ENCODE measurements around the gene TNIP1. TPM values are rescaled to one million over a fixed set of nuclear protein-coding genes. Genes with fewer than 3 reads are reported as not detected.

Gene TNIP1
- total RNA-seq, 2 experiments from 2014 or later = 127 TPM

DNA sequence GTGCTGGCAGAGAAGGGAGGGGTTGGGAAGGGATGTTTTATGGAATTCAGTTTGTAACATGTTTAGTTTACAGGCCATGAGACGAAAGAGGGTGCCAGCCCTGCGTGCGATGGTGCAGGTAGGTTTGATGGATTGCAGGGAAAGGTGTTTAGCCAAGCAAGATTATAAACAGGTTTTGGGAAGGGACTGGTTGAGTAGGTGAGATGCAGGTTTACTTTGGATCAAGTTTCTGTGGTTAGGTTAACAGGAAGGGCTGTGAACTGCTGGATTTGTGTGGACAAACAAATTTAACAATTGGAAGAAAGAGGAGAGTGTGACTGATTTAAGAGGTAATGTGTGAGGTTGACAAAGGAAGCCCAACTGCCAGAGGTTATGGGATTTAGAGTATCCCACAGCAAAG, 93.1 kb downstream of the TNIP1 start:
- no peaks in the 10 kb centered on the region for H3K36me3 Mint-ChIP-seq (ENCODE audit: low read depth)
- DNase-seq = no peak
- ChIA-PET POLR2A (no interaction called here), CTCF (no interaction called here)
- no peaks in the 10 kb centered on the region for H3K4me1 Mint-ChIP-seq
- peaks cover 2% of the 10 kb centered on the region for H3K9me3 Mint-ChIP-seq
- no peak overlapping the region for H3K27ac Mint-ChIP-seq
- no peaks in the 10 kb centered on the region for H3K27me3 Mint-ChIP-seq
- no peak overlapping the region for H3K4me3 Mint-ChIP-seq

Other genes starting within 250 kb of the TNIP1 start
- gene IRGM, start 234.5 kb downstream of the TNIP1 start, total RNA-seq = 1 to 10 TPM; 1.7 to 2.2 TPM
- 1 to 10 TPM; 1.9 to 2.2 TPM for gene ZNF300, start 176.1 kb downstream of the TNIP1 start, total RNA-seq
- not detected for gene GPX3, start 60.4 kb downstream of the TNIP1 start, total RNA-seq
- 100 to 1,000 TPM; 494 to 508 TPM for gene ANXA6, start 76.7 kb upstream of the TNIP1 start, total RNA-seq
- 10 to 100 TPM; 79.4 to 84.1 TPM for gene CCDC69, start 143.1 kb upstream of the TNIP1 start, total RNA-seq
- 10 to 100 TPM; 15.9 to 19.5 TPM for gene GM2A, start 172.2 kb upstream of the TNIP1 start, total RNA-seq
- gene SLC36A3, start 222.7 kb upstream of the TNIP1 start, total RNA-seq = not detected

Measured in activated CD4-positive, alpha-beta T cell treated with anti-CD3 and anti-CD28 coated beads, Interleukin-2, amount 10 ng/mL, durations not matched to agents 7 days and 5 days (primary cell).